OCI-LY7 (cell line): ENCODE data around the gene LRP5.

ENCODE experiments used
- CTCF ChIP-seq: fragments of 200-600 bp; sonication (generic); conservative IDR thresholded peaks from 2 replicates; pipeline ENCODE4 v1.5.1; 2014; ENCODE audit warnings: mild to moderate bottlenecking, antibody characterized with exemption, low read length, moderate library complexity, mixed read lengths
- EZH2phosphoT487 ChIP-seq: fragments of 200-600 bp; sonication (generic); IDR thresholded peaks from 2 replicates; pipeline ENCODE4 v1.6.1; 2018; ENCODE audit warnings: low read depth, borderline replicate concordance, mild to moderate bottlenecking, mixed run types, antibody characterized with exemption, low read length, moderate library complexity, mixed read lengths

GRCh38 chr11:68450711-68451110 is 138.3 kb downstream of the LRP5 start:
- no peak for TF ChIP-seq EZH2phosphoT487
- no peak for TF ChIP-seq CTCF
